ENCODE results near the gene LMO7.

LMO7 gene

DNA sequence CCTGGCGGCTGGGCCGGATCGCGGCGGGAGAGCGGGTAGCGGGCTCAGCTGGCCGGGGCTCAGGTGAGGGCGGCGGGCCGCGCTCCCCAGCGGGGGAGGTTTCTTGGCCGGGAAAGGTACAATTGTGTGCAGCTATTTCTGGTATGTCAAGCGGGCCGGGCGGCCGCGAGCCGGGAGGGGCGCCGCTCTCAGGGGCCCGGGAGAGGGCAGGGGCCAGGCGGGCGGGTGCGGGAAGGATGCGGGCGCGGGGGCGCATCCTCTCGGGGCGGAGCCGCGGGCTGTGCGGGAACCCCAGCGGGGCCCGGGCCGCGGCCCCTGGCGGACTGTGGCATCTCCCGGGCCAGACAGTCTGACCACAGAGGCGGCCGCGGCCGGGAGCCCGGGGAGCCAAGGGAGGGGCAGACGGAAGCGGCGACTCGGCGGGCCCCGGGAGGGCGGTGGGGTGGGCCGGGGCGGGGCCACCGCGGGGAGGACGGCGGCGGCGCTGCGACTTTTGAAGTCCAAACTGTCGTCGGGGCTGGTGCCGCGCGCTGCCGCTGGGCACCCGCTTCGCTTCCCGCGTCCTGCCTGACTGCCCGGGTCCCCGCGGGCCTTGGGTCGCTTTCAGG, at the start of gene LMO7:
Gene LMO7, plus strand, starts transcription at position 503 of the 608 bp plus-strand sequence. CDS start 328 bp downstream, outside the sequence.
- DNase-seq, result peak in 1 of 2 donors; percentile 24

DNA sequence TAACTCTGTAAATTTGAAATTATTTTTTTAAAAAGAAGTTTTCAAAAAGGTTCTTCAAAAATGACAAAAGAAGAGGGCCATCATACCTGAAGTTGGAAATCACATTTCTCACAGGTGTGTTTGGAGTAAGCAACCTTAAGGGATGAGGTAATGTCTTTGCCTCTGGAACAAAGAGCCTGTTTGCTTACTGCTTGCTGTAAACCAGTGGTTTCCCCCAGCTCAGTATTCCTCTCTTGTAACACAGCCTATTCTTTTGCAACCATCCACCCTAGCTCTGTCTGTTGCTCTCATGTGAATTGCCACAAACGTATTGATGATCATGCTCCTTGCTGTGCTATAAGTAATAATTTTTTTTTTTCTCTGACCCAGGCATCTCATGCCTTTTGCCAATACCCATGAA, 48.5 kb upstream of the LMO7 start:
- no peak for DNase-seq

- no peak for DNase-seq
Observed at GRCh38 chr13:75596657-75597182, 39.4 kb upstream of the LMO7 start.

GRCh38 chr13:75600371-75600770, 35.8 kb upstream of the LMO7 start:
- no peak for DNase-seq

DNA sequence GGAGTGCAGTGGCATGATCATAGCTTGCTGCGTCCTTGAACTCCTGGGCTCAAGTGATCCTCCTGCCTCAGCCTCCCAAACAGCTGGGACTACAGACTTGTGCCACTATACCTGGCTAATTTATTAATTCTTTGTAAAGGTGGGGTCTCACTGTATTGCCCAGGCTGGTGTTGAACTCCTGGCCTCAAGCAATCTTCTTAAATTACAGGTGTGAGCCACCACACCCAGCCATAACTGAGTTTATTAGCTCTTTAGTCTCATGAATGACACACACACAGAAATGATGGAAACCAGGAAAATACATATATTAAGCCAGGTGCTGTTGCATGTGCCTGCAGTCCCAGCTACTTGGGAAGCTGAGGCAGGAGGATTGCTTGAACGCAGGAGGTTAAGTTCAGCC, 33.1 kb upstream of the LMO7 start:
- DNase-seq, result no peak

- DNase-seq, result no peak
Observed at GRCh38 chr13:75607447-75607846, 28.7 kb upstream of the LMO7 start.

DNA sequence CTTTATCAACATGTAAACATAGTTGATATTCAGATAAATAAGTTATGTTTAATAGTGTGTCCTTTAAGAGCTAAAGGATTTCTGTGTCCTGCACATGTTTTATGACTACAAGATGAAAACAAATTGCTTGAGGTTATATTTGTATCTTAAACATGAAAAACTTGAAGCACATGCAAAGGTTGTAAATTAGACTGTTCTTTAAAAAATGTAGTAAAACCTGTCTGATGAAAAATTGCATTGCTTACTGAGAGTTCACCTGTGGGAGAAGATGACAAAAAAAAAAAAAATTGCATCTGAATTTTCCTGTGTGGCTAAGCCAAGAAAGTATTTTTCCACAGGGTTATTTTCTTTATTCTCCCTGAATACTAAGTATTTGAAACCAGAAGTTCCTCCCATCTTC, 25.7 kb upstream of the LMO7 start:
- DNase-seq, result no peak

DNA sequence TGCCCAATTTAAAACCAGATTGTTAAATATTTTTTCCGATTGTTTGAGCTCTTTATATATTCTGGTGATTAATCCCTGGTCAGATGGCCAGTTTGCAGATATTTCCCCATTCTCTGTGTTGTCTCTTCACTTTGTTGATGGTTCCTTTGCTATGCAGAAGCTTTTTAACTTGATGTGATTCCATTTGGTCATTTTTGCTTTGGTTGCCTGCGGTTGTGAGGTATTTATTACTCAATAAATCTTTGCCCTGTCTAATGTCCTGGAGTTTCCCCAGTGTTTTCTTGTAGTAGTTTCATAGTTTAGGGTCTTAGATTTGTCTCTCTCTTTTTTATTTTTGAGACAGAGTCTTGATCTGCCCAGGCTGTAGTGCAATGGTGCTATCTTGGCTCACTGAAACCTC, 23.8 kb upstream of the LMO7 start:
- no peak for DNase-seq

- DNase-seq, result no peak
Observed at GRCh38 chr13:75617230-75617629, 18.9 kb upstream of the LMO7 start.

- no peak for DNase-seq
Observed at GRCh38 chr13:75618308-75618707, 17.8 kb upstream of the LMO7 start.

DNA sequence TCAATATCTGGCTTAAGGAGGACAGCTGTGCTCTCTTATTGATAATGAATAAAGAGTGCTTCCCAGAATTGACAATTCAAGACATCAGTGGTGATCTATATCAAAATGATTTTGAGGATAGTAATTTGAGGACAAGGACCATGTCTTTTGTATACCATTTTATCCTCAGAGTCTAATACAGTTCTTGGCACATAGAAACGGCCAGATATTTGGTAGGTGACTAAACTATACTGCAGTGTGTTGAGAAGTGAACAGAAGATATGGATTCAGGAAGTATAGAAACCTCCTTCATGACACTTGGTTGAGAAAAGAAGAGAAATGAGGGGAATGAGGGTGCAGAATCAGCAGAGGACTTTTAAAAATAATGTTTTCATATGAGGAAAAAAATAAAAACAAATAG, 16.1 kb upstream of the LMO7 start:
- no peak for DNase-seq

DNA sequence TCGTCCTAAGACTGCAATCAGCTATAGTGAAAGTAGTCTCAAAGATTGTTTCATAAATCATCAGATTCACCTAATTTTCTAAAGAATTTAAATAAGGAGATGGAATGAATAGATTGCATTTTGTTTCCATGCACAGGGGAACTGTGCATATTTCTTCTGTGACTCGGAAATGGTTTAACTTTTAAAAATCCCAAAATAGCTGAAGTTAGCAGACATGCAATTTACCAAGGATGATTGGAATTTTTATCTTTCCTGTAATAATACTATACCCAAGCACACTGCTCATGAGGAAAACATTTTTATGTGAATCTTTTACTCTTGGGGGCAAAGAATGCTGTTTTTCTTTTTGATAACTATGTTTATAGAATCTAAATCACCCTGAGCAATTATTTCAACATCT, 15.0 kb upstream of the LMO7 start:
- no peak for DNase-seq

GRCh38 chr13:75628801-75629200, 7.3 kb upstream of the LMO7 start:
- no peak for DNase-seq

DNA sequence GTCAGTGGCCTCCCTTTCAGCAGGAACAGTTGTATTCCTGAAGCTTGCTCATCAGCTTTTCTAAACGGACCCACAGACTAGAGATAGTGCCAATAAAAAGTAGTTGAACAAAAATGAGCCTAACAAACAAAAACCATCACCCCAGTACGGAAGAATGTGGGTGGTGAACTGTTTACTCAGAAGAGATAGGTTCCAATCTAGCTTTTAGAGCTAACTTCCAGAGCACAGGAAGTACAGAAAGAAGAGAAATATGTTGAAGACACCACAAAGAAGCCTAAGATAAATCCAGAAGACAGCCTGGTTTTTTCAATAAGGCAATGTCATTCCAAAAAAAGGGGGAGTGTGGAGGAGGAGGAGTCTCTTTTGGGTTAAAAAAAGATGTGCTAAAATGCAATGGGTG, 2.8 kb upstream of the LMO7 start:
- DNase-seq, result no peak

- DNase-seq, result no peak
Observed at GRCh38 chr13:75635101-75635827, 866 bp upstream of the LMO7 start.

DNA sequence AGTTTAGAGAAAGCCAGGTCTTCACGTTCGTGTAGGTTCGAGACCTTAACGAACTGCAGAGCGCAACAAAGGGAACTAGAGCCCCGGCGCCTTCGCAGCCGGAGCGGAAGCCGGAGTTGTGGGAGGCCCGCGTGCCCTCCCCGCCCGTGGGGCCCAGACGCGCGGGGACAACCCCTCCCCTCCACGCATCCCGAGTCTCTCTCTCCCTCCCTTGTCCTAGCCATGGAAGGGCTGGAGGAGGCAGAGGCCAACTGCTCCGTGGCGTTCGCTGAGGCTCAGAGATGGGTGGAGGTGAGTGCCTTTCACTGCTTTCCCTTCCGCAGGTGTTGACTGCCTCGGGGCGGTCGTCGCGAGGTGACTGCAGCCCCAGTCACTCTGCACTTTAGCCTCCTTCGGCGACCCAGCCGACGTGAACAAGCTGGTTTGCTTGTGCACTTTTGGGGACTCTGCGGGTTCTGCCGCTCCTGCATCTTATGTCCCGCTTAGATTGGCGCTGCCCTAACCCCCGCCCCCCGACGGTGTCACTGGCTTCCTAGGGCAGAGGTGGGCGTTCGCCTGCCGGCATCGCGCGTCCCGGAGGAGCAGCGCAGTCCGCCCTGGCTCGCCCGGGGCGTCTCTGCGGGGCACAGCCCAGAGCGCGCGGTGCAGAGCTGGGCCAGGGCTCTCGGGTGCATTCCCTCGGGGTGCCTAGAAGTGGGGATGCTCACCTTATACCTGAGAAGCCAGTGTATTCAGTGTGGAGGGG, 478 bp downstream of the LMO7 start:
- no peak for DNase-seq

DNA sequence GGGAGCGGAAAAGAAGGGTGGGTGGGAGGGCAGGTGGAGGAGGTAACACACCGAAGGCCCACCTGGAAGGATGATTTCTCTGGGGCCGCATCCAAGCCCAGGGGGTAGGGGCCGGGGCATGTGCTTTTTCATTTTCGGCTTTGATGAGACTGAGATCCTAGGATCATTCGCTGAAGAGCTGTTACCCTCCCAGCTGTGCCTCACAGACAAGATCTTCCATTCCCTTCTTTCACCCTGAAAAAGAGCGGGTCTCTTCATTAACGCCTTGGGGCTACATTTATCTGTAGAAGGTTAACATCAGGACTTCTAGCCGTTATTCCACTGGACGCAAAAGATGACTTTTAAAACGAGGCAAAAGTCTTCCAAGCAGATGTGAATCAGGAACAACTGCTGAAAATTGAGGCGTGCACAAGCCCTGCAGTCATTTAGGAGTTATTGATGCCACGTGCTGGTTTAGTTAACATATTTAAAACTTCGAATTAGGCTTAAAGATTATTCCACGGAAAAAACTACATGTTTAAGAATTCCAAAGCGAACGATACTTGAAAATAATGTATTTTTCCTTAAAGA, 1.1 kb downstream of the LMO7 start:
- no peak for DNase-seq

- no peak for DNase-seq
Observed at GRCh38 chr13:75639454-75639853, 3.3 kb downstream of the LMO7 start.

DNA sequence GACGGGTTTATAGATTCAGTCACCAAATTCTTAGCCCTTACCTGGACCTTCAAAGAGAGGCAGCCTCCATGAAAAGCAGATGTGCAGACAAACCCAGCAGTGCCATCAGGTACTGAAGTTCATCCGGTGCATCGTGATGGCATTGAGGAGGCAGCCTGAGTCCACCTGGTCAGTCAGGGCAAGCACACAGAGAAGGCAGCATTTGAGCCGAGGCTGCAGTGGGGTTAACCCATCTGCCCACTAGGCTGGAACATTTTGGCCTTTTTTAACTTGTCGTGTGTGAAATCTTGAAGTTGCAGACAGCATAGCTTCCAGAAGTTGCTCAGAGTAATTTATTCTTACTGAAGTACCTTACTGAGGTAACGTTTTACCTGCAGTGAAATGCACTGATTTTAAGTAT, 4.9 kb downstream of the LMO7 start:
- no peak for DNase-seq

DNA sequence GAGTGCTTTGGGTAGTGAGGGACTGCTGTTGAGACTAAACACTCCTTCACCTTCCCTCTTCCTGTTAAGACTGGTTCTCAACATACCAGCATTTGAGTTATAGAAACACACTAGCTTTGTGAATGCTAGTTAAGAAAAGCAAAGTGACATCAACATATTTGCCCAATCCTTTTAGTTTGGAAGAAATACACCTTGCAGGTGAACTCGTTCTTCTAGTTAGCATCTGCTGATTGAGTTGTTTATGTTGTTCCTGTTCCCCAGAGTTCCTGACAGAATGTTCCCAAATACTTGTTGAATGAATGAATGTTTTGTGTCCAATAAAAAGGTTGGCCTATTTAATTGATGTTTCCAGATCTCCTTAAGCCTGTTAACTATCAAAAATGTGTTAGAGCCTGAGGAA, 7.1 kb downstream of the LMO7 start:
- DNase-seq, result no peak

- no peak for DNase-seq
Observed at GRCh38 chr13:75643693-75644092, 7.6 kb downstream of the LMO7 start.

DNA sequence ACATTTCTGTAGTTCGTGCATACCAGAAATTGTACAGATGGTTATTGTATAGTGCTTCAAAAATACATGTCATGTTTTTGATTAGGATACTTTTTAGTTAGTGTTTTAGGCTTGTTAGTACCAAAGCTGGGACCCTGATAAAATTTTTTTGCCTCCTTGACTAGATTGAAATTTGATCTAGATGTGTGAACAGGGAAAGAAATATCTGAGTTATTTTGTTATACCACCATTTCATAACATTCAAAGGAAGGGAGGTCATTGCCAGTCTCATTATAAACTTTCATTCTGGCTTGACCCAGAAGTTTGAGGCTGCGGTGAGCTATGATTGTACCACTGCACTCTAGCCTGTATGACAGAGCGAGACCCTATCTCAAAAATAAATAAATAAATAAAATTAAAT, 9.0 kb downstream of the LMO7 start:
- no peak for DNase-seq

- DNase-seq, result no peak
Observed at GRCh38 chr13:75647126-75647784, 11.1 kb downstream of the LMO7 start.
